Activated B cell treated with CpG ODN at 0.5 μM for 24 hours (primary cell): ENCODE measurements around the gene PADI2. TPM values are rescaled to one million over a fixed set of nuclear protein-coding genes. Genes with fewer than 3 reads are reported as not detected.

ENCODE experiments used
- ATAC-seq: fragments of 200-7000 bp; cut with Tn5 transposase; one replicate; pipeline ENCODE4 v1.10.0; 2021; ENCODE audit warnings: low read depth, mild to moderate bottlenecking, moderate library complexity
- CTCF ChIA-PET: fragments of 350-600 bp; sonication (Branson Sonifier 250); formaldehyde crosslinking; loops from one replicate; lab custom pipeline; 2021; ENCODE audit warnings: antibody characterized with exemption; lab: Charles Lee
- POLR2A ChIA-PET: fragments of 350-600 bp; sonication (Branson Sonifier 250); formaldehyde crosslinking; loops from one replicate; lab custom pipeline; 2021; ENCODE audit warnings: antibody characterized with exemption; lab: Charles Lee
- DNase-seq: peaks from one replicate; pipeline ENCODE4 v3.0.0; 2022
- H3K27ac Mint-ChIP-seq: one replicate; pipeline ENCODE4 v1.8.0; 2020; ENCODE audit warnings: mixed read lengths
- H3K27me3 Mint-ChIP-seq: one replicate; pipeline ENCODE4 v1.8.0; 2021; ENCODE audit warnings: mixed read lengths
- H3K36me3 Mint-ChIP-seq: one replicate; pipeline ENCODE4 v1.8.0; 2021; ENCODE audit warnings: low read depth, mixed read lengths
- H3K4me1 Mint-ChIP-seq: one replicate; pipeline ENCODE4 v1.8.0; 2021; ENCODE audit warnings: mixed read lengths
- H3K4me3 Mint-ChIP-seq: one replicate; pipeline ENCODE4 v1.8.0; 2020; ENCODE audit warnings: mild to moderate bottlenecking, mixed read lengths
- H3K9me3 Mint-ChIP-seq: one replicate; pipeline ENCODE4 v1.8.0; 2020; ENCODE audit warnings: mixed read lengths
- CTCF ChIP-seq: fragments of 200-600 bp; IDR thresholded peaks from one replicate; pipeline ENCODE4 v1.8.0; 2022; ENCODE audit warnings: antibody characterized with exemption, mild to moderate bottlenecking
- intact Hi-C: fragments of 100-400 bp; cut with micrococcal nuclease; formaldehyde crosslinking; loops from one replicate; pipeline ENCODE4 v1.15.1; 2024
- total RNA-seq: library from RNA; stranded (reverse); gene quantifications from 2 replicates; pipeline ENCODE4 v1.2.3, GENCODE V29; 2022

PADI2 gene
- total RNA-seq, 1 donor from 2014 or later: 7.2 TPM

DNA sequence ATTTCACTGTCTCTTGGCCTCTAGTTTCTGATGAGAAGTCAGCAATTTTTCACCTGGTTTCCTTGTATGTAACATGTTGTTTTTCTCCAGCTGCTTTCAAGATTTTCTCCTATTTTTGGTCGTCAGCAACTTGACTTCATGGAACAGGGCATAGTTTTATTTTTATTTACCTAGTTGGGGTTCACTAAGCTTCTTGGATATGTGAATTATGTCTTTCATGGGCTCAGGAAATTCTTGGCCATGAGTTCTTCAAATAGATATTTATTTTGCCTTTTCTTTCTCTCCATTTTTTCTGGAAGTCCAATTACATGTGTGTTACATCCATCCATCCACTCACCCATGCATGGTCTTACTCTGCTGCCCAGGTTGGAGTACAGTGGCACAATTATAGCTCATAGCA, 79.1 kb downstream of the PADI2 start:
- DNase-seq (no peak), ATAC-seq (no peak)
- Mint-ChIP-seq H3K4me1 (peaks cover 7% of the 10 kb centered on the region), H3K9me3 (no peaks in the 10 kb centered on the region), H3K4me3 (no peak overlapping the region), H3K27ac (no peak overlapping the region), H3K36me3 (peaks cover 53% of the 10 kb centered on the region), H3K27me3 (no peaks in the 10 kb centered on the region)
- no peak for TF ChIP-seq CTCF
- POLR2A ChIA-PET: no interaction called here
- intact Hi-C loops: no loop called here
- CTCF ChIA-PET: no interaction called here

GRCh38 chr1:17039522-17039921, 79.7 kb downstream of the PADI2 start:
- Mint-ChIP-seq H3K4me3 (no peak overlapping the region), H3K36me3 (peaks cover 47% of the 10 kb centered on the region), H3K9me3 (no peaks in the 10 kb centered on the region), H3K27me3 (no peaks in the 10 kb centered on the region), H3K27ac (no peak overlapping the region), H3K4me1 (peaks cover 2% of the 10 kb centered on the region)
- DNase-seq: no peak
- intact Hi-C loops: no loop called here
- no peak for TF ChIP-seq CTCF
- POLR2A ChIA-PET: no interaction called here
- ATAC-seq: no peak
- CTCF ChIA-PET: no interaction called here

DNA sequence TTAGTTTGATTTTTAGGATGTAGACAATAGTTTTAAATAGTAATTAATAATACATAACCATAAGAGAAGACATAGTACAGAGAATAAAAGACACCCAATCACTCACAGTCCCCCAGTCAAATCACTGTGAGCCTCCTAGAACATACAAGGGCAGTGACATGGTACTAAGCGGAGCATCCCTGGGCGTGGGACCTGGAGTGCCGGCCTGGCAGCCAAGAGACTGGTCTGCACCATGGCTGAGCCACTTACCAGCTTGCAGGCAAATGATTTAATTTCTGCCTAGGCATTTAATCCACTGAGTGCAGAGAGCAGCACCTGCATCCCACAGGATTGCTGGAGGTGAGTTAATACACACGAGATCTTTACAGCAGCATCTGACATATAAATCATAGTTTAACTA, 85.8 kb downstream of the PADI2 start:
- CTCF ChIA-PET: no interaction called here
- no peak for ATAC-seq
- H3K4me1 Mint-ChIP-seq: peaks cover 2% of the 10 kb centered on the region
- no peaks in the 10 kb centered on the region for H3K27me3 Mint-ChIP-seq
- H3K9me3 Mint-ChIP-seq: no peaks in the 10 kb centered on the region
- H3K36me3 Mint-ChIP-seq: peaks cover 49% of the 10 kb centered on the region
- no peak overlapping the region for H3K27ac Mint-ChIP-seq
- no peak overlapping the region for H3K4me3 Mint-ChIP-seq
- TF ChIP-seq CTCF: no peak
- POLR2A ChIA-PET: no interaction called here
- no peak for DNase-seq
- intact Hi-C loops: no loop called here

GRCh38 chr1:17032741-17033140, 86.5 kb downstream of the PADI2 start:
- CTCF ChIA-PET: no interaction called here
- no peak for DNase-seq
- Mint-ChIP-seq H3K27ac (no peak overlapping the region), H3K9me3 (no peaks in the 10 kb centered on the region), H3K36me3 (peaks cover 51% of the 10 kb centered on the region), H3K4me3 (no peak overlapping the region), H3K4me1 (no peaks in the 10 kb centered on the region), H3K27me3 (no peaks in the 10 kb centered on the region)
- intact Hi-C loops: no loop called here
- no peak for ATAC-seq
- no peak for TF ChIP-seq CTCF
- POLR2A ChIA-PET: no interaction called here

GRCh38 chr1:17031436-17031835, 87.8 kb downstream of the PADI2 start:
- intact Hi-C loops: no loop called here
- ATAC-seq (no peak), DNase-seq (no peak)
- ChIA-PET POLR2A (no interaction called here), CTCF (no interaction called here)
- Mint-ChIP-seq H3K4me1 (no peaks in the 10 kb centered on the region), H3K27me3 (no peaks in the 10 kb centered on the region), H3K27ac (no peak overlapping the region), H3K36me3 (peaks cover 60% of the 10 kb centered on the region), H3K9me3 (no peaks in the 10 kb centered on the region), H3K4me3 (no peak overlapping the region)
- no peak for TF ChIP-seq CTCF
